ENCODE measurements around the gene KYAT1. TPM values are rescaled to one million over a fixed set of nuclear protein-coding genes. Genes with fewer than 3 reads are reported as not detected.

Gene KYAT1
- total and polyA plus RNA-seq, 2 of the 13 experiments (the other 11 are each of a cell fraction or from before 2014, with no cell fraction given): 9.2 to 46.5 TPM

DNA sequence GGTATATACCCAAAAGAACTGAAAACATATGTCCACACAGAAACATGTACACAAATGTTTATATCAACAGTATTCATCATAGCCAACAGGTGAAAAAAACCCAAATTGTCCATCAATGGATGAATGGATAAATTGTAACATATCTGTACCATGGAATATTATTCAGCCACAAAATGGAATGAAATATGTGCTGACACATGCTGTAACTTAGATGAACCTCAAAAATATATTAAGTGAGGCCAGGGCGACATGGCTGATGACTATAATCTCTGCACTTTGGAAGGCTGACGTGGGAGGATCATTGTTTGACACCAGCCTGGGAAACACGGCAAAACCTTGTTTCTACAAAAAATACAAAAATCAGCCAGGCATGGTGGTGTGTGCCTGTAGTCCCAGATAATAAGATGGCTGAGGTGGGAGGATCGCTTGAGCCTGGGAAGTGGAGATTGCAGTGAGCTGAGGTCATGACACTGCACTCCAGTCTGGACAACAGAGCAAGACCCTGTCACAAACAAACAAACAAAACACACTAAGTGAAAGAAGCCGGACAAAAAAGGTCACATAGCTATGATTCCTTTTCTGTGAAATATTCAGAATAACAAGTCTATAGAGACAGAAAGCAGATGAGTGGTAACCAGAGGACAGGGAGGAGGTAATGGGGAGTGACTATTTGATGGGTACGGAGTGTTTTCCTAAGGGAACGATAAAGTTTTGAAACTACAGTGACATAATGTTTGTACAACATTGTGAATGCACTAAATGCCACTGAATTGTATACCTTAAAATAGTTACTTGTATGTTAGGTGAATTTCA is 11.4 kb downstream of the KYAT1 start:
- no peaks in the 10 kb centered on the region; the same call in 1 of the 2 replicates for H4K20me1 ChIP-seq (ENCODE audit: insufficient read depth, low read length)
- peaks cover 0 to 15% of the 10 kb centered on the region in 2 experiments; a peak in 2 of 5 replicates for H3K36me3 ChIP-seq (replicated peaks in 1 of 2; ENCODE audit: control insufficient read depth in 1 of 2, insufficient read depth in 2 of 2, low read length in 2 of 2)
- no peaks in the 10 kb centered on the region for H3K27me3 ChIP-seq (ENCODE audit: control insufficient read depth in 1 of 2, insufficient read depth in 2 of 2, low read length in 2 of 2)
- no TSS peak for BruUV-seq (replicated peaks)
- DNase-seq (ENCODE audit: low spot score) (no peak), FAIRE-seq (no peak), ATAC-seq (no peak)
- intact Hi-C loops (cut with micrococcal nuclease; ENCODE audit: unreplicated experiment): no loop called here
- in situ Hi-C loops (cut with HindIII; ENCODE audit: extremely low pct_ligation_motif_present, low pct_unique_long_range_greater_than_20kb): no loop called here
- POLR2A ChIA-PET: interaction anchor here (0.8 kb wide), 1 partner anchor 7 kb away, joined by 4 read pairs; no protein-coding TSS in a partner anchor
- H3K4me2 ChIP-seq (ENCODE audit: low read depth, low read length): no peak overlapping the region
- no peak overlapping the region for H3K4me3 ChIP-seq (replicated peaks in 1 of 3; ENCODE audit: insufficient read depth in 1 of 3, low read depth in 2 of 3, low read length in 3 of 3)
- CTCF ChIA-PET (ENCODE audit: low intra/inter-chr PET ratio, low total read pairs): no interaction called here
- H3K27ac ChIP-seq (ENCODE audit: extremely low read length, insufficient read depth, low read length): no peak overlapping the region
- H3K4me1 ChIP-seq (ENCODE audit: insufficient read depth, low read length): peaks cover 21% of the 10 kb centered on the region
- no peaks in the 10 kb centered on the region for H3K9me3 ChIP-seq (ENCODE audit: low read length)
- 96% methylated on average over 7 of the region's 7 CpGs for WGBS (ENCODE audit: low lambda C conversion rate)
- no peak overlapping the region for H3K9ac ChIP-seq (ENCODE audit: insufficient read depth, low read depth, low read length)
- H3K79me2 ChIP-seq (ENCODE audit: insufficient read depth, low read length): peaks cover 33% of the 10 kb centered on the region
- TF ChIP-seq SP5 (CRISPR knock-in tag; IDR thresholded peaks at IDR 0.05; ENCODE audit: borderline replicate concordance, low read depth): no peak
- no peak for TF ChIP-seq ARID2 (CRISPR knock-in tag; IDR thresholded peaks at IDR 0.05; ENCODE audit: borderline replicate concordance)
- no peak for TF ChIP-seq HDAC6 (IDR thresholded peaks at IDR 0.05; ENCODE audit: low read depth, low read length)
- no peak for TF ChIP-seq ZNF749 (CRISPR knock-in tag; IDR thresholded peaks at IDR 0.05; ENCODE audit: borderline replicate concordance)
- TF ChIP-seq, protein P1, sequence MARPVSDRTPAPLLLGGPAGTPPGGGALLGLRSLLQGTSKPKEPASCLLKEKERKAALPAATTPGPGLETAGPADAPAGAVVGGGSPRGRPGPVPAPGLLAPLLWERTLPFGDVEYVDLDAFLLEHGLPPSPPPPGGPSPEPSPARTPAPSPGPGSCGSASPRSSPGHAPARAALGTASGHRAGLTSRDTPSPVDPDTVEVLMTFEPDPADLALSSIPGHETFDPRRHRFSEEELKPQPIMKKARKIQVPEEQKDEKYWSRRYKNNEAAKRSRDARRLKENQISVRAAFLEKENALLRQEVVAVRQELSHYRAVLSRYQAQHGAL (CRISPR knock-in tag; IDR thresholded peaks at IDR 0.05; ENCODE audit: not compliant biosample characterization): no peak
- TF ChIP-seq ZNF619 (CRISPR knock-in tag; IDR thresholded peaks at IDR 0.05): no peak
- no peak for TF ChIP-seq ZNF546 (CRISPR knock-in tag; conservative IDR thresholded peaks at IDR 0.05)
- TF ChIP-seq ZNF121 (CRISPR knock-in tag; IDR thresholded peaks at IDR 0.05): peak; percentile 36; the same call in 1 of the 2 replicates
- TF ChIP-seq ZNF484 (CRISPR knock-in tag; IDR thresholded peaks at IDR 0.05; ENCODE audit: borderline replicate concordance, low read depth): no peak
- TF ChIP-seq RXRB (CRISPR knock-in tag; IDR thresholded peaks at IDR 0.05; ENCODE audit: borderline replicate concordance): no peak
- no peak for TF ChIP-seq HIVEP1 (CRISPR knock-in tag; IDR thresholded peaks at IDR 0.05)
- no peak for TF ChIP-seq TAF1 (CRISPR knock-in tag; IDR thresholded peaks at IDR 0.05)
- TF ChIP-seq ZBTB40 (IDR thresholded peaks at IDR 0.05): peak; percentile 61
- peak; percentile 46; the same call in 1 of the 2 replicates for TF ChIP-seq ZBTB40 (CRISPR knock-in tag; IDR thresholded peaks at IDR 0.05)
- TF ChIP-seq MAFK (conservative IDR thresholded peaks at IDR 0.05 in 1 of 2, IDR thresholded peaks at IDR 0.05 in 1 of 2; ENCODE audit: low read length in 2 of 2): peak in 1 of 2 experiments; percentile 34; a peak in 1 of 4 replicates
- no peak overlapping the region for H2AFZ ChIP-seq (ENCODE audit: low read length)
